Thoracic aorta (tissue), 2 donors: Measurements from ENCODE around the gene SART3. TPM values are rescaled to one million over a fixed set of nuclear protein-coding genes. Genes with fewer than 3 reads are reported as not detected.
"Not testable (repeated sequence)": the region's sequence is repeated elsewhere in the genome, so short reads cannot be mapped to it uniquely, and the experiment has no call there.

Experiments
- ATAC-seq: fragments of 150-250 bp; one replicate; pipeline ENCODE4 v1.8.0; 2017; ENCODE audit warnings: low read depth; ENCODE audit not compliant: insufficient number of reproducible peaks, low FRiP score
- DNase-seq: peaks from one replicate; pipeline ENCODE4 v3.0.0-alpha.2; 2020; ENCODE audit warnings: low spot score
- H3K27ac ChIP-seq, 2 donors: fragments of 200-600 bp; sonication (generic); 1 replicate in 1 of 2; 2 replicates in 1 of 2; pipeline ENCODE4 v1.5.1; 2016; ENCODE audit warnings: mild to moderate bottlenecking in 2 of 2, moderate library complexity in 2 of 2
- H3K27me3 ChIP-seq: fragments of 200-600 bp; sonication (generic); replicated peaks from 2 replicates; pipeline ENCODE4 v1.6.0; 2016; ENCODE audit warnings: mild to moderate bottlenecking; ENCODE audit not compliant: insufficient read depth
- H3K36me3 ChIP-seq: fragments of 200-600 bp; sonication (generic); one replicate; pipeline ENCODE4 v1.5.1; 2016
- H3K4me1 ChIP-seq, 2 donors: fragments of 200-600 bp; sonication (generic); 1 replicate in 1 of 2; 2 replicates in 1 of 2; pipeline versions ENCODE4 v1.5.1 to v1.6.0; 2016; ENCODE audit warnings: low read depth in 2 of 2, mild to moderate bottlenecking in 1 of 2; ENCODE audit not compliant: control insufficient read depth in 1 of 2
- H3K4me3 ChIP-seq: fragments of 200-600 bp; sonication (generic); 2 replicates; pipeline ENCODE4 v1.5.1; 2016; ENCODE audit warnings: mild to moderate bottlenecking
- H3K9me3 ChIP-seq: fragments of 200-600 bp; sonication (generic); 2 replicates; pipeline ENCODE4 v1.5.1; 2016
- total RNA-seq, 2 donors: library from RNA; depleted of rRNA; stranded (reverse); fragments of >200 nt; gene quantifications; one replicate each; pipeline versions ENCODE4 v1.1.0 to v1.2.3, GENCODE V29; 2016
- TF ChIP-seq, protein P1 (sequence below): fragments of 200-600 bp; sonication (generic); IDR thresholded peaks from one replicate; pipeline ENCODE4 v1.5.1; 2019; ENCODE audit warnings: antibody characterized with exemption

The SART3 gene
- total RNA-seq, 2 donors from 2014 or later = 52.1 to 94.0 TPM

- H3K9me3 ChIP-seq = no peaks in the 10 kb centered on the region
- H3K27me3 ChIP-seq = no peaks in the 10 kb centered on the region
- no peak overlapping the region for H3K27ac ChIP-seq
- no peak overlapping the region for H3K4me3 ChIP-seq
- no peaks in the 10 kb centered on the region for H3K4me1 ChIP-seq
- TF ChIP-seq, protein P1, sequence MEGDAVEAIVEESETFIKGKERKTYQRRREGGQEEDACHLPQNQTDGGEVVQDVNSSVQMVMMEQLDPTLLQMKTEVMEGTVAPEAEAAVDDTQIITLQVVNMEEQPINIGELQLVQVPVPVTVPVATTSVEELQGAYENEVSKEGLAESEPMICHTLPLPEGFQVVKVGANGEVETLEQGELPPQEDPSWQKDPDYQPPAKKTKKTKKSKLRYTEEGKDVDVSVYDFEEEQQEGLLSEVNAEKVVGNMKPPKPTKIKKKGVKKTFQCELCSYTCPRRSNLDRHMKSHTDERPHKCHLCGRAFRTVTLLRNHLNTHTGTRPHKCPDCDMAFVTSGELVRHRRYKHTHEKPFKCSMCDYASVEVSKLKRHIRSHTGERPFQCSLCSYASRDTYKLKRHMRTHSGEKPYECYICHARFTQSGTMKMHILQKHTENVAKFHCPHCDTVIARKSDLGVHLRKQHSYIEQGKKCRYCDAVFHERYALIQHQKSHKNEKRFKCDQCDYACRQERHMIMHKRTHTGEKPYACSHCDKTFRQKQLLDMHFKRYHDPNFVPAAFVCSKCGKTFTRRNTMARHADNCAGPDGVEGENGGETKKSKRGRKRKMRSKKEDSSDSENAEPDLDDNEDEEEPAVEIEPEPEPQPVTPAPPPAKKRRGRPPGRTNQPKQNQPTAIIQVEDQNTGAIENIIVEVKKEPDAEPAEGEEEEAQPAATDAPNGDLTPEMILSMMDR = no peak
- H3K36me3 ChIP-seq = no peaks in the 10 kb centered on the region
- ATAC-seq (no peak), DNase-seq (no peak)
These were observed 69.7 kb downstream of the SART3 start for GRCh38 chr12:108491256-108491655.

DNA sequence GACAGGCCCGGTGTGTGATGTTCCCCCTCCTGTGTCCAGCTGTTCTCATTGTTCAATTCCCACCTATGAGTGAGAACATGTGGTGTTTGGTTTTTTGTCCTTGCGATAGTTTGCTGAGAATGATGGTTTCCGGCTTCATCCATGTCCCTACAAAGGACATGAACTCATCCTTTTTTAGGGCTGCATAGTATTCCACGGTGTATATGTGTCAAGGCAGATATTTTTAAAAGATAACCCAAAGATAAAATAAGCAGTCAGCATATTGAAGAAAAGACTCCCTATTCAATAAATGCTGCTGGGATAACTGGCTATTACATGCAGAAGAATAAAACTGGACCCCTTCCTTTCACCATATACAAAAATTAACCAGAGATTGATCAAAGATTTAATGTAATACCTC is 73.9 kb downstream of the SART3 start:
- H3K4me1 ChIP-seq, ATAC-seq: not testable (repeated sequence)

GRCh38 chr12:108485371-108485770 is 75.6 kb downstream of the SART3 start:
- H3K4me3 ChIP-seq, H3K27me3 ChIP-seq, H3K36me3 ChIP-seq, DNase-seq, H3K4me1 ChIP-seq, ATAC-seq, H3K9me3 ChIP-seq, H3K27ac ChIP-seq: not testable (repeated sequence)

More for the DNA sequence above, 73.9 kb downstream of the SART3 start:
- not testable (repeated sequence) for H3K27ac ChIP-seq, DNase-seq, H3K36me3 ChIP-seq, H3K27me3 ChIP-seq, H3K4me3 ChIP-seq, H3K9me3 ChIP-seq

DNA sequence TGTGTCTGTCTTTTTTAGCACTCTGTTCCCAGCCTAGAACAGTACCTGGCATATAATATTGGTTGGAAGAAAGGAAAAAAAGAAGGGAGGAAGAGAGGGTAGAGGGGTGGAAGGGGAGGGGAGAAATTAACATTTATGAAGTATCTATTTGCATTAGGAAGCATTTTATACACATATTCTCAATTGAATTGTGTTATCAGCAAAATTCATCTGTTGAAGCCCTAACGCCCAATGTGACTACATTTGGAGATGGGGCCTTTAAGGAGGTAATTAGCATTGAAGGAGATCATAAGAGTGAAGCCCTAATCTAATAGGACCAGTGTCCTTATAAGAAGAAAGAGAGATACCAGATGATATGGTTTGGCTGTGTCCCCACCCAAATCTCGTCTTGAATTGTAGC is 76.1 kb downstream of the SART3 start:
- Histone ChIP-seq H3K4me1 (no peaks in the 10 kb centered on the region), H3K27ac (no peak overlapping the region), H3K4me3 (no peak overlapping the region), H3K36me3 (no peaks in the 10 kb centered on the region), H3K9me3 (no peaks in the 10 kb centered on the region), H3K27me3 (no peaks in the 10 kb centered on the region)
- ATAC-seq = no peak
- TF ChIP-seq, protein P1 = no peak
- DNase-seq = no peak

- Histone ChIP-seq H3K4me3 (no peak overlapping the region), H3K36me3 (no peaks in the 10 kb centered on the region), H3K27ac (no peak overlapping the region), H3K4me1 (no peaks in the 10 kb centered on the region), H3K9me3 (no peaks in the 10 kb centered on the region), H3K27me3 (no peaks in the 10 kb centered on the region)
- ATAC-seq (no peak), DNase-seq (no peak)
- TF ChIP-seq, protein P1 = no peak
These were observed 76.5 kb downstream of the SART3 start for GRCh38 chr12:108484431-108484830.

GRCh38 chr12:108483213-108484059 is 77.5 kb downstream of the SART3 start:
- no peak for ATAC-seq
- Histone ChIP-seq H3K4me1 (no peaks in the 10 kb centered on the region), H3K27me3 (no peaks in the 10 kb centered on the region), H3K36me3 (no peaks in the 10 kb centered on the region), H3K27ac (no peak overlapping the region), H3K9me3 (no peaks in the 10 kb centered on the region), H3K4me3 (no peak overlapping the region)
- TF ChIP-seq, protein P1 = no peak
- no peak for DNase-seq
